DMS53 treated with DMSO at 0.1 percent for 48 hours (cell line): ENCODE data around the gene FXYD6.
"Not testable (repeated sequence)": the region's sequence is repeated elsewhere in the genome, so short reads cannot be mapped to it uniquely, and the experiment has no call there.

Source experiments
- DNase-seq: peaks from one replicate; lab custom pipeline; 2025; ENCODE audit not compliant: unreplicated experiment; lab: John Stamatoyannopoulos, UW

The FXYD6 gene

GRCh38 chr11:117819096-117820040 is 57.1 kb downstream of the FXYD6 start:
- DNase-seq: peak; percentile 66

GRCh38 chr11:117818041-117818873 is 58.2 kb downstream of the FXYD6 start:
- DNase-seq: no peak

GRCh38 chr11:117817368-117818040 is 59.0 kb downstream of the FXYD6 start:
- peak; percentile 85 for DNase-seq

GRCh38 chr11:117816846-117817367 is 59.6 kb downstream of the FXYD6 start:
- DNase-seq: no peak

GRCh38 chr11:117816151-117816741 is 60.2 kb downstream of the FXYD6 start:
- no peak for DNase-seq

- no peak for DNase-seq
These were observed 61.1 kb downstream of the FXYD6 start for GRCh38 chr11:117815262-117815803.

- peak; percentile 94 for DNase-seq
These were observed 61.6 kb downstream of the FXYD6 start for GRCh38 chr11:117814766-117815261.

GRCh38 chr11:117814204-117814765 is 62.2 kb downstream of the FXYD6 start:
- no peak for DNase-seq

GRCh38 chr11:117810056-117810451 is 66.4 kb downstream of the FXYD6 start:
- DNase-seq: not testable (repeated sequence)

- DNase-seq: peak; percentile 67
These were observed 67.0 kb downstream of the FXYD6 start for GRCh38 chr11:117809236-117810055.

- DNase-seq: no peak
These were observed 67.7 kb downstream of the FXYD6 start for GRCh38 chr11:117808784-117809183.

- peak; percentile 32 for DNase-seq
These were observed 68.8 kb downstream of the FXYD6 start for GRCh38 chr11:117807482-117808327.

GRCh38 chr11:117806846-117807245 is 69.6 kb downstream of the FXYD6 start:
- no peak for DNase-seq

GRCh38 chr11:117805045-117805444 is 71.4 kb downstream of the FXYD6 start:
- DNase-seq: no peak

- no peak for DNase-seq
These were observed 72.6 kb downstream of the FXYD6 start for GRCh38 chr11:117803896-117804295.

GRCh38 chr11:117799634-117800033 is 76.8 kb downstream of the FXYD6 start:
- DNase-seq: no peak

- DNase-seq: no peak
These were observed 79.5 kb downstream of the FXYD6 start, which contains the start of gene DSCAML1 for GRCh38 chr11:117796872-117797529. Gene DSCAML1 (minus strand): TSS chr11:117797216. CDS start chr11:117797079, 137 bp downstream.
